H7 (cell line): Measurements from ENCODE around the gene TOR1AIP2. TPM values are rescaled to one million over a fixed set of nuclear protein-coding genes. Genes with fewer than 3 reads are reported as not detected.

Experiments
- DNase-seq: peaks from one replicate; pipeline ENCODE4 v3.0.0; 2012
- H3K27me3 ChIP-seq: 2 replicates; pipeline ENCODE4 v1.6.0; 2011; ENCODE audit warnings: mild to moderate bottlenecking, low read length; ENCODE audit not compliant: control insufficient read depth, insufficient read depth
- H3K36me3 ChIP-seq: replicated peaks from 2 replicates; pipeline ENCODE4 v1.5.1; 2011; ENCODE audit warnings: low read length; ENCODE audit not compliant: control insufficient read depth, insufficient read depth
- H3K4me3 ChIP-seq: 2 replicates; pipeline ENCODE4 v1.5.1; 2011; ENCODE audit warnings: low read depth, mild to moderate bottlenecking, control low read depth, low read length, moderate library complexity; ENCODE audit not compliant: insufficient read depth
- total RNA-seq: library from RNA; depleted of rRNA; stranded (reverse); fragments of >200 nt; shearing (Covaris generic); gene quantifications from 2 replicates; pipeline ENCODE4 v1.2.3, GENCODE V29; 2014

TOR1AIP2 gene
- total RNA-seq, 1 experiment from 2014 or later: 60.7 TPM

DNA sequence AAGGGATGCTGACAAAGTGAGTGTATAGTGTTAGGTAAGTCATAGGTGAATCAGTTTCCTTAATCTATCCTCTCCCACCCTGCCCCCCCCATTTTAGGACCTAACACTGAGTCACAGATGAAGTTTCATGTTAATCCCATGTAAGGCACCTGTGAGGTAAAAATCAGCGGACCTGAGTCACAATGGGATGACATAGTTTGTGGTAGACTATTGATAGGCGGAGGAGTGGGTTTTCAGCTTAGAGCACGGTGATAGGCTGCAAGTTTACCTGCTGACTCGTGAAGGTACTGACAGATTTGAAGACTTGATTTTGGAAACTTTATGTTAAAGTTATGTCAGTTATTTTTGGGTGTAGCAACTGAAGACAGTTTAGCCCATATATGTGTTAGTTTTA lies 6.1 kb upstream of the TOR1AIP2 start:
- Histone ChIP-seq H3K36me3 (peaks cover 5% of the 10 kb centered on the region), H3K4me3 (peak overlapping the region; percentile 94), H3K27me3 (no peaks in the 10 kb centered on the region)
- DNase-seq: peak; percentile 59

DNA sequence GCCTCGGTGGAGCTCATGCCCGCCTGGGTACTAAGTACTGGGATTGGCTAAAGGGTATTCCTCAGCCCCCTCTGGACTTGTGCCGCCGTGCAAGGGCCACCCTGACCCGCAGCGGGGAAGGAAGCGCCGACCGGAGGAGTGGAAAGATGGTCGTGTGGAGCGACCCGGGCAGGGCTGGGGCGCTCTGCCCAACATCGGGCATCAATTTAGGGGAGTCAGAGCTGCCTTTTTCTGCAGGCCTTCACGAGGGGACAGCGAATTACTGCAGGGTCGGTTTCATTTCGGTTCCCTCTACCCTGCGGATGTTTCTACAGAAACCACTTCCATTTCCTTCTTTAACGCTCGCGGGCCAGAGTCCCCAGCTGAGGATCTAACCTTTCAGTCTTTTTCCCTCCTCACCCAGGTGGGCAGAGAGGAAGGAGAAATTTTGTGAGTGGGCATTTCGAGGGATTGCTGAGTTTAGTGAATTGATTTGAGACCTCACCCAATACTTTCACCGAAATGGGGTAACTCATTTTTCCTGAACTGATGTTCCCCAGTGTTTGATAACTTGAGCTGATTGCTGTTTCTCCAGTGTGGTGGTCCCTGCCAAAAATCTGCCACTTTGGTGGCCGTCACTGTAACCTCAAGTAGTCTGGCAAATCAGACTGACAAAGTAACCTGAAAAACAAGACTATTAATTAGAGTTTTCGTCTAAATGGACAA lies 5.6 kb upstream of the TOR1AIP2 start:
- DNase-seq: peak; percentile 79
- Histone ChIP-seq H3K27me3 (no peaks in the 10 kb centered on the region), H3K4me3 (peak overlapping the region; percentile 94), H3K36me3 (peaks cover 5% of the 10 kb centered on the region)

DNA sequence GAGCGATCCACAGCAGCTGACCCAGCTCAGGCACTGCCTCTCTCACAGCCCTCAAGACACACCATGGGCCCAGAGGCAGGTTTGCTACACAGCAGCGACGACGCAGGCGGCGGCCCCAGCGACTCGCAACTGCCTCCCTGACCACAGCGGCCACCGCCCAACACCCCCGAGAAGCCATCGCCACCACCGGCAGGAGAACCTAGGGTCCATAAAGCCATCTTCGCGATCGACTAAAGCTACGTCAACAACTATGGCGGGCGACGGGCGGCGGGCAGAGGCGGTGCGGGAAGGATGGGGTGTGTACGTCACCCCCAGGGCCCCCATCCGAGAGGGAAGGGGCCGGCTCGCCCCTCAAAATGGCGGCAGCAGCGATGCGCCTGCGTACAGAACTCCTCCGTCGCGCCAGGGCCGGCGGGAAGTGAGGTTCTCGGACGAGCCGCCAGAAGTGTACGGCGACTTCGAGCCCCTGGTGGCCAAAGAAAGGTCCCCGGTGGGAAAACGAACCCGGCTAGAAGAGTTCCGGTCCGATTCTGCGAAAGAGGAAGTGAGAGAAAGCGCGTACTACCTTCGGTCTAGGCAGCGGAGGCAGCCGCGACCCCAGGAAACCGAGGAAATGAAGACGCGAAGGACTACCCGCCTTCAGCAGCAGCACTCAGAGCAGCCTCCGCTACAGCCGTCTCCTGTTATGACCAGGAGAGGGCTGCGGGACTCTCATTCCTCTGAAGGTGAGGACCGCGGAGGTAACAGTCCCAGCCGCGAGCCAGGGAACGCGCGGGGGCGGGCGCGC lies 4.8 kb upstream of the TOR1AIP2 start, which contains the start of gene TOR1AIP1:
Gene TOR1AIP1, plus strand, starts transcription at position 33 of the 787 bp plus-strand sequence. Its CDS starts 218 bp downstream, at position 251.
- no peaks in the 10 kb centered on the region for H3K27me3 ChIP-seq
- peak within 1 kb of the TSS; percentile 94 for H3K4me3 ChIP-seq
- DNase-seq: peak; percentile 96

DNA sequence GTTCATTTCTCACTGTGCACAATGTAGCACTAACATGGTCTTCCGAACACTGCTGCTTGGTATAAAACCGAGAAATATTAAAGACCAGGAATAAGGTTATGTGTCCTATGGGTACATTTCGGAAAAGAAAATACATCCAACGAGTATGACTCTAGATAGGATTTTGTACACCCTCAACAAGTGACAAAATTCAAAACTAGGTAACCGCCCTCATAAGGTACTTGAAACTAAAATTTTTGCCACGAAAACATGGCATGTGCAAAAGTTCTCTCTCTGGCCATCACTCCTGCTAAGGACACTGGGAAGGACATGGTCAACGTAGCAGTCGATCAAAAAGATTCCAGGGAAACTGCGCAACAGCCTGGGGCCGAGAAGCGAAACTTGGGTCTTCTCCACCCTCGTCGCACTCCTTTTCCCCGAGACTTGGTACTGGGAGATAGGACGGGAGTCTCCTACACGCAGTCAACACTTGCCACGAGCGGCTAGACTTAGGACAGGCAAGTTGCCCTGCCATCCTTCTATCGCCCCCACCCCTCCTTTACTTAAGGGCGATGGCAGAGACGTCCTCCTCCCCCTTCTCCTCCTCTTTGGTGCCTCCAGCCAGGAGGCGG lies 4.1 kb upstream of the TOR1AIP2 start:
- Histone ChIP-seq H3K4me3 (peak overlapping the region; percentile 94), H3K36me3 (peaks cover 5% of the 10 kb centered on the region), H3K27me3 (no peaks in the 10 kb centered on the region)
- DNase-seq: peak; percentile 79

More for the DNA sequence above, 4.8 kb upstream of the TOR1AIP2 start, which contains the start of gene TOR1AIP1:
- H3K36me3 ChIP-seq: peaks cover 5% of the 10 kb centered on the region

DNA sequence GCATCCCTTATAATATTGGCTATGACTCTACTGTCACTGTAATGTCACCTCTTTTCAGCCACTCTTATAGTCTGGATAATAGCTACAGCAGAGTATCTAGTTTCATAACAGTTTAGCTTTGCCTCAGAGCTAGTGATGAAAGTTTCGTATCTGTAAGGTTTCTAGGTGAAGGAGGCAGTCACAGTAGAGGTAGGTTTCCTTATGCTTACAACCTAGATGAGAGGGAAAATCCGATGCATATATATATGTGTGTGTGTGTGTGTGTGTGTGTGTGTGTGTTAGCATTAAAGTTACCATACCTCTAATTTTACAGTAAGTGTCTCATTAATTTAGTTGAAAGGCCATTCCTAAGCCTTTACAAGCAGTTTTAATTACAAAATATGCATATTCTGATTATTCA lies 2.2 kb upstream of the TOR1AIP2 start:
- DNase-seq: no peak
- Histone ChIP-seq H3K36me3 (peaks cover 2% of the 10 kb centered on the region), H3K27me3 (no peaks in the 10 kb centered on the region), H3K4me3 (no peak overlapping the region)

DNA sequence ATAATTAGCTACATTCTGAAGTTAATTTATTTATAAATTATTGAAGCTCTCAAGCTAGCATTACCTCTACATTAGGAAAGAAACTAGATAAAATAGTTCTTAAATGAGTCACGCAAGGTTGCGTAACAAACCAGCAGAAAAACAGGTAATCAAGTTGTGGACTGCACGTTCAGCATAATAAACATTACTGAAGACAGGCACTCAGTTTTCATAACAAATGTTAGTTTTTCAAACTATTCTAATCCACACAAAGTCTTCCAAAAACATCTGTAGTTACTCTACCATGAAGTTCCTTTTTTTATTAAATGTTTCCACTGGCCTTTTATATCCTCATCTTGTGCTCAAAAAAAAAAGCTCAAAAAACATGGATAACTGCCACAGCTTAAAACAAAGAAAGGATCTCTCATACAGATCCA lies 1.3 kb downstream of the TOR1AIP2 start:
- H3K4me3 ChIP-seq: no peak overlapping the region; the same call in 1 of the 2 replicates
- H3K27me3 ChIP-seq: no peaks in the 10 kb centered on the region
- no peak for DNase-seq
- H3K36me3 ChIP-seq: no peaks in the 10 kb centered on the region; the same call in 1 of the 2 replicates

DNA sequence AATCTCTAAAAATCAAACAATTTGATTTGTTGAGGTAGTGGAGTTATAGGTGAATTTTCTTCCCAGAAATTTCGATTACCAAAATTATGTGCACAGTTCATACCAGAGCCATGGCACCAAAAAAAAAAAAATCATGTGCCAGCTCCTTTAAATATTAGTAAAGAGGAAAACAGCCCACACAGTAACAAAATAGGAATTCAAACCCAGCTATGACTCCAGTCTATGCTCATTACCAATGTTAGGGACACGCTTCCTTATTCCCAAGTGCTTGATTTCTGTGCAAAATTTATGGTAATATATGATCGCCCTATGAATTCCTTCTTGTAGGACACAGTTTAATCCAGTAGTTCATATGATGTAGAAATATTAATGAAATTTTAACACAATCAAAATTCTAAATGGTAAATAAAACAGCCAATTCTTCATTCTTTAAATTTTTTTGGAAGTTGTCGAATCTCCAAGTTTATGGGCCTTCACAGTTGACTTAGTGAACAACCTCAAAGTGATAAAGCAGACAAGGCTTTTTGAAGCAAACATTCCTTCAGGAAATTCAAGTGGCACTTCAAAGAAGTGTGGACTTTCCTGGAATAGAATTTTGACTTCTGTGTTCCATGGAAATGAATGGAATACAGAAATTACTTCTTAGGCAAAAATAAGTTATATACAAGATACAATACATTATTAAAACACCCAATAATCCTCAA lies 1.9 kb downstream of the TOR1AIP2 start:
- DNase-seq: no peak
- H3K4me3 ChIP-seq: no peak overlapping the region
- H3K36me3 ChIP-seq: no peaks in the 10 kb centered on the region; the same call in 1 of the 2 replicates
- H3K27me3 ChIP-seq: no peaks in the 10 kb centered on the region

DNA sequence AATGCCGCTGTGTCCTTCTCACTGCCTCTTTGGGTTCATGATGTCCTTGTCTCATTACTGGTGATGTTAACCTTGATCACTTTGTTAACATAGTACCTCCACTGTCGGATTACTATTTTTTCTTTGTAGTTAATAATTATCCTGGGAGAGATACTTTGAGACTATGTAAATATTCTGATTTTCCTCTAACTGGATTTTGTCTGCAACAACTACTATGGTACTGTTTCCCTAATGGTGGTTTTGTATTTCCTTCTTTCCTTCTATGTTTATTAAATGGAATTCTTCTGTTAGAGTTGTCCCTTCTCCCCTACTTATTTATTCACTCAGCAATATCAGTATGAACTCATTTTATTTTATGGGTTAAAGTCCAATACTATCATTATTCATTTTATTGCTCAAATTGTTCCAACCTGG lies 4.2 kb downstream of the TOR1AIP2 start:
- no peak overlapping the region for H3K4me3 ChIP-seq
- no peaks in the 10 kb centered on the region for H3K27me3 ChIP-seq
- DNase-seq: no peak
- H3K36me3 ChIP-seq: no peaks in the 10 kb centered on the region; the same call in 1 of the 2 replicates

DNA sequence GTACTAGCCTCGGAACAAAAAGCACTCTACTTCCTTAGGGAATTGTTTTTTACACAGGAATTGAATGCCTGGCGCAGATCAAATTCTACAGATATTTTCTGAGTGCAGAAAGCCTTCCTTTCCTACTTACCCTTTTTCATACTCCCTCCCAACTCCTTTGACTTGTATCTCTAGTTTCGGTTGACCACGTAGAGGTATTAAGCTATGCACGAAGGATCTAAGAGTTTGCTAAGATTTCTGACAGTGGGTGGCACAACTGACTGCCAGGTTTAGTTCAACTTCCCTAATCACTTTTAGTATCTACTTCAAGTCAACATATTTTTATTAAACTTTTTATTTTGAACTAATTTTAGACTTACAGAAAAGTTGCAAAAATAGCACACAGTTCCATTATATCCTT lies 5.0 kb downstream of the TOR1AIP2 start:
- DNase-seq: no peak
- Histone ChIP-seq H3K27me3 (no peaks in the 10 kb centered on the region), H3K36me3 (no peaks in the 10 kb centered on the region; the same call in 1 of the 2 replicates), H3K4me3 (no peak overlapping the region)

DNA sequence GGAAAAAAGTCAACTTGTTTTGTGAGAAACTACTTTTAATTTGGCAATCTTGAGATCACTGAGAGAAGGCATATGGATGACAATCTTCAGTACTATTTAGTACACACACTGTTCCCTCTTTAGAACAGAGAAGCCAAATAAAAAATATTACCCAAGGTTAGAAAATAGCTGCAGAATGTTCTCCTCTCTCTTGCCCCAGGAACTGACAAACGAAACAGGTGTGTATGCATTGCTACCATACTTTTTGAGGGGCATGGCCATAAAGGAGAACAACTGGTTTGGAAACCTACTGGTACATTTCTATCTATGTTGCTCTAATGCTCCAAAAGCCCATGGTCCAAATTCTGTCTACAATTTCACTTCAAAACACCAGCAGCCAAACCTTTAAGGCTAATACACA lies 5.7 kb downstream of the TOR1AIP2 start:
- H3K4me3 ChIP-seq: no peak overlapping the region

DNA sequence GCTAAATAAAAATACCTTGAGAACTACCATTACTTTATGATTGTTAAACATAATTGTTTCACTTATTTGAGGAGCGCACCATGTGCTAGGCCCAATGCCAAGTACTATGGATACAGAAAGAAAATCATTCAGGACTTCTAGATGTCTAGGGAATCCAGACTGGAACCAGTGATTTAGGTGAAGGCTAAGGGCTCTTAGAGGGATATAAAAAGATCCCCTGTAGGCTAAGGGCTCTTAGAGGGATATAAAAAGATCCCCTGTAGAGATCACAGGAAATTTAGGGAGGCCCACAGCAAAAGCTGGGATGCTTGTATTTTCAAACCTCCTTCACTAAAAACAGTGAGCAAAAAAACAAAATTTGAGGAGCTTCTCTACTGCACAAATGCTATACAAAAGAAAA lies 6.7 kb downstream of the TOR1AIP2 start:
- peaks cover 2% of the 10 kb centered on the region for H3K36me3 ChIP-seq

More for the DNA sequence above, 5.7 kb downstream of the TOR1AIP2 start:
- Histone ChIP-seq H3K36me3 (no peaks in the 10 kb centered on the region; the same call in 1 of the 2 replicates), H3K27me3 (no peaks in the 10 kb centered on the region)
- no peak for DNase-seq

DNA sequence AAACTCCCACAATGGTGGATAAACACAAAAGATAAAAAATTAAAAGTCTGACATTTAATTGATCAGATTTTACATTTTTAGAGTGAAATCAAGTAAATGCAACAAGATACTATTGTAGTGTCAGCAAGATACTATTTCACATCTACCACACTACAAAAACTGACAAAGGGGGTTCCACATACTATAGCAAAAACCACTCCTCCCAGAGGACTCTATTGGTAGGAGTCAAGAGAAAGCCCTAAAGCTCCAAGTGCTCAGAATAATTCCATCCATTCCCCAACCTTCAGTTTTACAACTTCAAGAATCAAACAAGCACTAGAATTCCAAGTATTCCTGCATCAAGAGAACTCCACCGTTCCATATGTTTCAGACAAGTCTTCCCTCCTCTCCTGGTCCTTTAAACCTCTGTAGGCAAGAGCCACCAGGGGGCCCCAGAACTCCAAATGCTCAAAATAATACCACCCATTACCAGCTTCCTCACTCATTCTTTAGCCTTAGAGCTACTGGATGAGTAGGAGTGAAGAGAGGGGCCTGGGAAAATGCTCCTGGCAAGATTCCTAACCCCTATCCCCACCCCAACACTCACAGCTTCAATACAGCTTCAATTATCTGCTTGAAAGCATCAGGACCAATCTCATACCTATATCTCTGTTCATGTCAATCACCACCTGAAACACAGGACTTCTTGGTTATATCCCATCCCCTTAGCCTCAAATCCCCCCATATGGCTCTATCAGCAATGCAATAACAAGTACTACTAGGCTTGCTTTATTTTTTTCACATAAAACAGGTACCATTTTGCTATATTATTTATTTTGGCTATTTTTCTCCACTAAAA lies 9.9 kb downstream of the TOR1AIP2 start:
- H3K36me3 ChIP-seq: peaks cover 13% of the 10 kb centered on the region
- H3K27me3 ChIP-seq: no peaks in the 10 kb centered on the region
- DNase-seq: peak; percentile 66
- no peak overlapping the region for H3K4me3 ChIP-seq

More for the DNA sequence above, 6.7 kb downstream of the TOR1AIP2 start:
- Histone ChIP-seq H3K27me3 (no peaks in the 10 kb centered on the region), H3K4me3 (no peak overlapping the region)
- DNase-seq: no peak

DNA sequence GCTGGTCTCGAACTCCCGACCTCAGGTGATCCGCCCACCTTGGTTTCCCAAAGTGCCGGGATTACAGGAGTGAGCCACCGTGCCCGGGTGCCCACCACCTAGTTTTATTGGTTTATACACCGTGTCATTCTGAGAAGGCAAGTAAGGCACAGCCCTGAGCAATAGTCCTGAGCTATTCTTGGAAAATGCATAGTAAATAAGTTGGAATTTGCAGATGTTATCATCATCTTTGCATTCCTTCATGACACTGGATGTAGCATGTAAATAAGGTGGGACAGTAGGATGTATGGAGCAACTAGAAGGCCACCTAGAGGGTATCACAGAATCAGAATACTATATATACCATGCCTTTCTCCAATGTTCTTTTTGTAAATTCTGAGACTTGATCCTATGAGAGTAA lies 11.0 kb downstream of the TOR1AIP2 start:
- Histone ChIP-seq H3K36me3 (peaks cover 13% of the 10 kb centered on the region), H3K4me3 (no peak overlapping the region), H3K27me3 (no peaks in the 10 kb centered on the region)
- no peak for DNase-seq
